ENCODE results near the gene PDLIM5. TPM values are rescaled to one million over a fixed set of nuclear protein-coding genes. Genes with fewer than 3 reads are reported as not detected.

The PDLIM5 gene, protein sequence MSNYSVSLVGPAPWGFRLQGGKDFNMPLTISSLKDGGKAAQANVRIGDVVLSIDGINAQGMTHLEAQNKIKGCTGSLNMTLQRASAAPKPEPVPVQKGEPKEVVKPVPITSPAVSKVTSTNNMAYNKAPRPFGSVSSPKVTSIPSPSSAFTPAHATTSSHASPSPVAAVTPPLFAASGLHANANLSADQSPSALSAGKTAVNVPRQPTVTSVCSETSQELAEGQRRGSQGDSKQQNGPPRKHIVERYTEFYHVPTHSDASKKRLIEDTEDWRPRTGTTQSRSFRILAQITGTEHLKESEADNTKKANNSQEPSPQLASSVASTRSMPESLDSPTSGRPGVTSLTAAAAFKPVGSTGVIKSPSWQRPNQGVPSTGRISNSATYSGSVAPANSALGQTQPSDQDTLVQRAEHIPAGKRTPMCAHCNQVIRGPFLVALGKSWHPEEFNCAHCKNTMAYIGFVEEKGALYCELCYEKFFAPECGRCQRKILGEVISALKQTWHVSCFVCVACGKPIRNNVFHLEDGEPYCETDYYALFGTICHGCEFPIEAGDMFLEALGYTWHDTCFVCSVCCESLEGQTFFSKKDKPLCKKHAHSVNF
- total RNA-seq = 73.2 and 74.4 TPM in 2 replicates

DNA sequence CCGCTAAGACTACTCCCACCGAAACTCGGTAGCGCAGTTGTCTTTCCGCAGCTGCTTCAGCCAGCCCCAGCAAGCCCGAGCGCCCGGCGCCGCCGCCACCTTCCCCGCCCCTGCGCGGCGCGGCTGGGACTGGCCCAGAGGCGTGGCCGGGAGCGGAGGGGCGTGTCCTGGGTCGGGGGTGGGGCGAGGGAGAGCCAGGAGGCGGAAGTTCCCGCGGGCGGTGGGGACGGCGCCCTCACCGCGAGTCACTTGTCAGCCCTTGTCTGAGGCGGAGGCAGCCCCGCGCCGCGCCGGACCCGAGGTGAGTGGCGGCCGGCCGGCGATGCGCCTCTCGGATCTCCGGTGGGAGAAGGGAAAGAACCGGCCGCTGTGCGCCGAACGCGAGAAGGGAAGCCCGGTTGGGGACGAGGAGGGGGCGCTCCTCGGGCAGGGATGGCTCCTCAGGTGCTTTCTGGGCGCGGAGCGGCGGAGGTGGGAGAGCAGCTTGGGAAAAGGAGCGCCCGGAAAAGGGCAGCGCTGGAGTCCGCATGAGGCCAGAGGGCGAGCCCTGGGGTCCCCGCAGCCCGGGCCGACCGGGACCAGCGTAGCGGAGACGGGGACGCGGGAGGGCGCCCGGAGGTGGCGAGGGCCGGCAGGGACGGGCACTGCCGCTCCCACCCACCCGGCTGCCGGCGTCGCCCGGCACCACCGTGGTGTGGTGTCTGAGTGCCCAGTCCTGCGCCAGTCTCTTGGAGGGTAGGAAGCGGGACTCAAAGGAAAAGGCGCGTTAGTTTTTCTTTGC lies at the start of gene PDLIM5:
Gene PDLIM5 (plus strand): TSS at position 248 of the 781 bp plus-strand sequence. CDS start 3,347 bp downstream, outside the sequence.

Other genes with a start within 250 kb of the PDLIM5 start
- 14.4 and 15.9 TPM in 2 replicates for gene SMARCAD1, start 244.1 kb upstream of the PDLIM5 start, total RNA-seq
- gene HPGDS, start 109.1 kb upstream of the PDLIM5 start, total RNA-seq = not detected in 2 replicates

Measured in myometrial cell (primary cell).